Smooth muscle cell (in vitro differentiated cells): ENCODE data around the gene SLC17A2. TPM values are rescaled to one million over a fixed set of nuclear protein-coding genes. Genes with fewer than 3 reads are reported as not detected.

Experiments
- DNase-seq: peaks from one replicate; lab custom pipeline; 2025; ENCODE audit not compliant: unreplicated experiment; lab: John Stamatoyannopoulos, UW
- H2AFZ ChIP-seq: fragments of 200-600 bp; sonication (generic); 2 replicates; pipeline ENCODE4 v1.6.0; 2016; ENCODE audit warnings: antibody characterized with exemption, low read depth, mild to moderate bottlenecking
- H3F3A ChIP-seq: fragments of 200-600 bp; sonication (generic); 2 replicates; pipeline ENCODE4 v1.6.0; 2017; ENCODE audit warnings: antibody characterized with exemption, low read depth
- H3K27ac ChIP-seq: fragments of 200-600 bp; sonication (generic); 2 replicates; pipeline ENCODE4 v1.5.1; 2016; ENCODE audit warnings: low read depth, mild to moderate bottlenecking
- H3K27me3 ChIP-seq: fragments of 200-600 bp; sonication (generic); 2 replicates; pipeline ENCODE4 v1.6.1; 2016; ENCODE audit warnings: low read depth, mild to moderate bottlenecking
- H3K36me3 ChIP-seq: fragments of 200-600 bp; sonication (generic); 2 replicates; pipeline ENCODE4 v1.5.1; 2016; ENCODE audit warnings: low read depth
- H3K4me1 ChIP-seq: fragments of 200-600 bp; sonication (generic); 2 replicates; pipeline ENCODE4 v1.5.1; 2016; ENCODE audit warnings: low read depth
- H3K4me2 ChIP-seq: fragments of 200-600 bp; sonication (generic); 2 replicates; pipeline ENCODE4 v1.6.0; 2016; ENCODE audit warnings: mild to moderate bottlenecking
- H3K4me3 ChIP-seq: fragments of 200-600 bp; sonication (generic); 2 replicates; pipeline ENCODE4 v1.5.1; 2016; ENCODE audit warnings: mild to moderate bottlenecking
- H3K79me2 ChIP-seq: fragments of 200-600 bp; sonication (generic); 2 replicates; pipeline ENCODE4 v1.6.0; 2016; ENCODE audit warnings: low read depth, mild to moderate bottlenecking
- H3K9ac ChIP-seq: fragments of 200-600 bp; sonication (generic); 2 replicates; pipeline ENCODE4 v1.6.0; 2016; ENCODE audit warnings: low read depth
- H3K9me3 ChIP-seq: fragments of 200-600 bp; sonication (generic); replicated peaks from 2 replicates; pipeline ENCODE4 v1.5.1; 2016; ENCODE audit warnings: low read depth
- H4K20me1 ChIP-seq: fragments of 200-600 bp; sonication (generic); 2 replicates; pipeline ENCODE4 v1.6.0; 2016; ENCODE audit warnings: low read depth
- CTCF ChIP-seq: fragments of 200-600 bp; sonication (generic); IDR thresholded peaks from 2 replicates; pipeline ENCODE4 v1.5.1; 2017; ENCODE audit warnings: borderline replicate concordance, mild to moderate bottlenecking, antibody characterized with exemption; ENCODE audit not compliant: insufficient read depth, poor library complexity, severe bottlenecking
- WGBS: methylation state at CpG from one replicate; pipeline ENCODE4 v1.1.7; 2016; ENCODE audit warnings: low lambda C conversion rate; 5-methylcytosine and 5-hydroxymethylcytosine counted together
- polyA plus RNA-seq: library from polyadenylated mRNA; unstranded; fragments of >200 nt; fragmentation: Nextera tagmentation; extraction: Ambion mirVana; gene quantifications from 2 replicates; pipeline ENCODE4 v1.2.1, GENCODE V29; 2016
- total RNA-seq: library from RNA; depleted of rRNA; stranded (reverse); fragments of >200 nt; gene quantifications from 2 replicates; pipeline ENCODE4 v1.2.3, GENCODE V29; 2014

Gene SLC17A2
- not detected in 2 replicates for total RNA-seq
- not detected in 2 replicates for polyA plus RNA-seq

GRCh38 chr6:25930532-25931410, at the start of gene SLC17A2:
Gene SLC17A2, minus strand, starts transcription at chr6:25930691. Its CDS starts 4,895 bp downstream, at chr6:25925796.
- Histone ChIP-seq H2AFZ (no peak within 1 kb of the TSS), H3K79me2 (no peaks in the 10 kb centered on the region), H3K9me3 (no peaks in the 10 kb centered on the region), H3K27ac (no peak within 1 kb of the TSS), H3F3A (no peaks in the 10 kb centered on the region), H3K36me3 (no peaks in the 10 kb centered on the region), H3K9ac (no peak within 1 kb of the TSS), H4K20me1 (no peaks in the 10 kb centered on the region), H3K4me3 (no peak within 1 kb of the TSS), H3K4me2 (no peak within 1 kb of the TSS), H3K27me3 (no peaks in the 10 kb centered on the region), H3K4me1 (no peaks in the 10 kb centered on the region)
- DNase-seq, result no peak
- no peak for TF ChIP-seq CTCF
- WGBS, result 86% methylated on average over 9 of the region's 9 CpGs

GRCh38 chr6:25975923-25976560, 45.6 kb upstream of the SLC17A2 start:
- DNase-seq, result no peak
- H3F3A ChIP-seq, result peaks cover 6% of the 10 kb centered on the region
- no peak for TF ChIP-seq CTCF
- no peaks in the 10 kb centered on the region for H3K27me3 ChIP-seq
- H3K9ac ChIP-seq, result no peak overlapping the region
- peaks cover 10% of the 10 kb centered on the region for H3K36me3 ChIP-seq
- H3K4me1 ChIP-seq, result no peaks in the 10 kb centered on the region
- no peaks in the 10 kb centered on the region for H3K9me3 ChIP-seq
- no peaks in the 10 kb centered on the region for H3K79me2 ChIP-seq
- H3K27ac ChIP-seq, result peak overlapping the region; percentile 52
- no peak overlapping the region for H3K4me3 ChIP-seq
- peak overlapping the region; percentile 20 for H3K4me2 ChIP-seq
- no peak overlapping the region for H2AFZ ChIP-seq
- peaks cover 4% of the 10 kb centered on the region for H4K20me1 ChIP-seq
- WGBS, result 46% methylated on average over 5 of the region's 5 CpGs

- no peak overlapping the region for H2AFZ ChIP-seq
- DNase-seq, result no peak
- peaks cover 4% of the 10 kb centered on the region for H4K20me1 ChIP-seq
- no peaks in the 10 kb centered on the region for H3K27me3 ChIP-seq
- no peaks in the 10 kb centered on the region for H3K4me1 ChIP-seq
- H3K4me3 ChIP-seq, result no peak overlapping the region
- no peak for TF ChIP-seq CTCF
- H3F3A ChIP-seq, result peaks cover 23% of the 10 kb centered on the region
- no peak overlapping the region for H3K9ac ChIP-seq
- H3K27ac ChIP-seq, result no peak overlapping the region
- WGBS, result 95% methylated on average over 2 of the region's 2 CpGs
- no peak overlapping the region for H3K4me2 ChIP-seq
- H3K9me3 ChIP-seq, result no peaks in the 10 kb centered on the region
- no peaks in the 10 kb centered on the region for H3K79me2 ChIP-seq
- peaks cover 10% of the 10 kb centered on the region for H3K36me3 ChIP-seq
Observed at GRCh38 chr6:25973923-25974555, 43.5 kb upstream of the SLC17A2 start.
